ENCODE results near the gene ALPI. TPM values are rescaled to one million over a fixed set of nuclear protein-coding genes. Genes with fewer than 3 reads are reported as not detected.

The ALPI gene
- total RNA-seq, 1 experiment from 2014 or later = not detected

GRCh38 chr2:232415736-232416520 lies 40.0 kb upstream of the ALPI start:
- Histone ChIP-seq H3K9me3 (ENCODE audit: control insufficient read depth, insufficient read depth, low read depth, low read length) (no peaks in the 10 kb centered on the region), H3K36me3 (ENCODE audit: control insufficient read depth, insufficient read depth, low read length) (no peaks in the 10 kb centered on the region), H3K27ac (ENCODE audit: low read length) (no peak overlapping the region), H3K4me3 (ENCODE audit: low read depth in 2 of 2, low read length in 2 of 2) (no peak overlapping the region), H3K4me1 (ENCODE audit: control insufficient read depth, insufficient read depth, low read length) (peaks cover 5% of the 10 kb centered on the region), H3K27me3 (ENCODE audit: control insufficient read depth, insufficient read depth, low read length) (peaks cover 3% of the 10 kb centered on the region; the same call in 1 of the 2 replicates)
- in situ Hi-C loops (cut with HindIII; ENCODE audit: low pct_unique_long_range_greater_than_20kb, low sequenced_read_pairs) = no loop called here
- ChIA-PET CTCF (no interaction called here), POLR2A (no interaction called here)
- ATAC-seq (no peak), DNase-seq (ENCODE audit: low read depth, low spot score) (no peak)
- intact Hi-C loops (cut with micrococcal nuclease; ENCODE audit: unreplicated experiment) = no loop called here
- no TSS peak for BruUV-seq (replicated peaks)
- TF ChIP-seq CTCF (IDR thresholded peaks at IDR 0.05) (no peak), SIN3A (IDR thresholded peaks at IDR 0.05; ENCODE audit: borderline replicate concordance, insufficient read depth, low read depth, low read length) (no peak), TCF7L2 (IDR thresholded peaks at IDR 0.05; ENCODE audit: low read depth, low read length) (no peak), REST (IDR thresholded peaks at IDR 0.05; ENCODE audit: insufficient read depth in 1 of 2, low read depth in 2 of 2, low read length in 1 of 2) (no peak), POLR2AphosphoS5 (IDR thresholded peaks at IDR 0.05; ENCODE audit: low read depth, low read length) (no peak)

- Histone ChIP-seq H3K9me3 (ENCODE audit: control insufficient read depth, insufficient read depth, low read depth, low read length) (no peaks in the 10 kb centered on the region), H3K27me3 (ENCODE audit: control insufficient read depth, insufficient read depth, low read length) (peaks cover 3% of the 10 kb centered on the region; the same call in 1 of the 2 replicates), H3K4me1 (ENCODE audit: control insufficient read depth, insufficient read depth, low read length) (peaks cover 5% of the 10 kb centered on the region), H3K36me3 (ENCODE audit: control insufficient read depth, insufficient read depth, low read length) (no peaks in the 10 kb centered on the region), H3K4me3 (ENCODE audit: low read depth in 2 of 2, low read length in 2 of 2) (no peak overlapping the region), H3K27ac (ENCODE audit: low read length) (0 out of 2 replicates have a peak overlapping the region, but pooled peaks have one; percentile 39)
- POLR2A ChIA-PET = no interaction called here
- TF ChIP-seq SIN3A (IDR thresholded peaks at IDR 0.05; ENCODE audit: borderline replicate concordance, insufficient read depth, low read depth, low read length) (no peak), CTCF (IDR thresholded peaks at IDR 0.05) (no peak), POLR2AphosphoS5 (IDR thresholded peaks at IDR 0.05; ENCODE audit: low read depth, low read length) (no peak), TCF7L2 (IDR thresholded peaks at IDR 0.05; ENCODE audit: low read depth, low read length) (no peak), REST (IDR thresholded peaks at IDR 0.05; ENCODE audit: insufficient read depth in 1 of 2, low read depth in 2 of 2, low read length in 1 of 2) (no peak)
- CTCF ChIA-PET = no interaction called here
- BruUV-seq (replicated peaks) = no TSS peak
- DNase-seq (ENCODE audit: low read depth, low spot score) (no peak), ATAC-seq (no peak)
- intact Hi-C loops (cut with micrococcal nuclease; ENCODE audit: unreplicated experiment) = no loop called here
- in situ Hi-C loops (cut with HindIII; ENCODE audit: low pct_unique_long_range_greater_than_20kb, low sequenced_read_pairs) = no loop called here
Measured at GRCh38 chr2:232416521-232417470, 39.2 kb upstream of the ALPI start.
